NCI-H526 treated with DMSO at 0.1 percent for 48 hours (cell line): Measurements from ENCODE around the gene NPPC.
"Not testable (repeated sequence)": the region's sequence is repeated elsewhere in the genome, so short reads cannot be mapped to it uniquely, and the experiment has no call there.

Experiments used
- DNase-seq: peaks from one replicate; lab custom pipeline; 2025; lab: John Stamatoyannopoulos, UW

Gene NPPC

DNA sequence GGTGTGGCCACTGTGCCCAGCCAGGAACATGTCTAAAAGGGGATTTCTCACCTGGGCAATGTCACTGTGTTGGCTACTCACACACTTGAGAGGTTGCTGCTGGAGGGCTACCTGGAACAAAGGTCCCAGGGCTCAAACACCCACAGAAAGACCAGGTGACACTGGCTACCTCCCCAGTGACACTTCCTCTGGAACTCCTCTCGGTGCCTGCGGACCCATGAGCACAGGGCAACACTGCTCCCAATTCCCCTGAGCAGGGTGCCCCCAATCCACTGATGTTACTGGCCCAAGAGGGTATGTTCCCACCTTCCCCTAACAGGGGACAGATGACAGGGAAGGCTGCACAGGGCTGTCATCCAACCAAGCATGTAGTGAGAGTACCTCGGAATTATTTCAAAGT lies 5.8 kb downstream of the NPPC start:
- no peak for DNase-seq

DNA sequence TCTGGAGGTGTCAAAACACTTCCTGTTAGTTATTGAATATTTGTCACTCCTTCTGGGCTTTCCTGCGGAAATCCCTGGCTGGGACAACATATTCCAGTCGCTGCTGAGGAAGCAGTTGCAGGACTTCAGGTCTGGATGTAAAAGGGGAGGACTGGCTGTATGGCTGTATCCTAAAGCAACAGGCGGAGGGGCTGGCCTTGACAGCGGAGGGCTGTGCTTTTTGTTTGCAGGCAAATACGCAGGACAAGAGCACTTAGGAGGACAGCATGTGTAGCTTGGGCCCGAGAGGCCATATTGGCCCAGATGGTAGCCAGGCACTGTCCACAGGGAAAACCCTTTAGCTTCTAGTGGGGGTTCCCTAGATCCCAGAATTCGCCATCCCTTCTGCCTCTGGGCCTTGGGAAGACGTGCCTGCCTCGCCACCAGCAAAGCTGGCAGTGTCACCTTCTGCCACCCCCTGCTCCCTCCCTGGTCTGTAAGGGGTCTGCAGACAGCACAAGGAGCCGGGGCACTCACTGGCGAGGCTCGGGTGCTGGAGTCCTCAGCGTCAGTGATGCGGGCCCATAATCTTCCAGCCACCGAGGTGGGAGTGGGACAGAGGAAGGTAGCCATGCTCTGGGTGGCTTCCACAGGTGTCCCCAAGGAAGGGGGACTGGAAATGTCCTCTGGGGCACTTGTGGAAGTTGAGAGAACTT lies 6.7 kb downstream of the NPPC start:
- DNase-seq: no peak

DNA sequence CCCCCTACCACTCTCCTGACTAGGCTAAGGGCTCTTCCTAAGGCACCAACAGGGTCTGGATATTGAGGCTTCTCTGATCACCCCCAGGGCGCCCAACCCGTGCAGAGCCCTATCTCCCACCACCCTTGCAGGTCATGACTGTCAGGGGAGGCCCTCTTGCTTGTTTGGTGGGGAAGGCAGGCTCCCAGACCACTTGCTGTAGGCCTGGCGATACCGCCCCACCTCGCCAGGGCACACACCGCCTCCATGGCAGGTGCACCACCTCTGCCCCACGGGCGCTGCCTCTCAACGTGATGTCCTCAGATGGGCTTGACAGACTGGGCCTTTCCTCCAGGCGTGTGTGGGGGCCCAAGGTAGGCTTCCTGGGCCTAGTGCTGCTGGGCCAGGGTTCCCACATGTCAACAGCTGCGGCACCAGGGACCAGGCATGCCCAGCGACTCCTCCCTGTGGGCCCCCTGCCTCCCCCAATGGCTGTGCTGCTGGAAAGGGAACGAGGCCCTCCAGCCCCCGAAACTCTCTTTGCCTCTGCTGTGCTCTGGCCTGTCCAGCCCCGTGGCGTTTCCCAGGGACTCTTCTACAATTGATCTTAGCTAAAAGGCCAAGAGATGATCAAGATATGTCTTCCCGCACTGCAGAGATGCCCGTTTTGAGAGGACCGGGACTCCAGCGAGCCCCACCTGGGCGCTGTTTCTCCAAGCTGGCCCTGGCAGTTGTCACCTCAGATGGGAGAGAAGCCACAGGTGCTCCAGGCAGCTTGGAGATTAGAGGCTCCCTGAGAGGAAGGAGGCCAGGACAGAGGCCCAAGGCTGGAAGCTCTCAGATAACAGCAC lies 7.5 kb downstream of the NPPC start:
- DNase-seq: no peak

DNA sequence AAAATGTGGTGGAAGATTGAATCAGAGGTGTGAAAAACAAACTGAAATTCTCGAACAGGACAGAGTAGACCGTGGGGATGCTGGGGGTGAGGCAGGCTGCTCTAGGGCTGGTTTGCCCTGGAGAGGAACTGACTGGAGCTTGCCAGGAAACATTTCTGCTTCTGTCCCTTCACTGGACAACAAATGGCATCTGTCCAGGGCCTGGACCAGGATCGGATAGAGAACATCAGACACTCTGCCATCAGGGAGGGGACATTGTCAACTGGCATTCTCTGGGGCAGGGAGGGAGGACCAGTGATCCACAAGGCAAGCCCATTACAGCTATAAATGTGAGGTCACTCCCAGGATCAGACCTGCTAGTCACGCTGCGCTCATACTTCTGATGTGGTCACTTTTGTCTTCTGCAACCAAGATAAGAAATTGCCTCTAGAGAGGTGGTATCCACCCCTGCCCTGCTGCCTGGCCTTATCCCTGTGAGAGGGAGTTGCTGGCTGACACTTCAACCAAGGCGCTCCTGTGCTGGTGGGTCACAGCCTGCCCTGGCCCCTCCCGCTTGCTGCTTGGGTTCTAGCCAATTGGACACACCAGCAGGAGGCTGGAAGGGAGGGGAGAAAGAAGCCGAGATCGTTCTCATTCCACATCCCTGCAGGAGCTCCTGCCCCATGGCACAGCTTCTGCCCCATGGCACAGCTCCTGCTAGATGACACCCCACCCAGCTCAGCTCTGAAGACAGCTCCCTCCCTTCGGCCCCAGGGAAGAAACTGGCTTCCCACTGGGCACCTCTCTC lies 8.7 kb downstream of the NPPC start:
- no peak for DNase-seq

DNA sequence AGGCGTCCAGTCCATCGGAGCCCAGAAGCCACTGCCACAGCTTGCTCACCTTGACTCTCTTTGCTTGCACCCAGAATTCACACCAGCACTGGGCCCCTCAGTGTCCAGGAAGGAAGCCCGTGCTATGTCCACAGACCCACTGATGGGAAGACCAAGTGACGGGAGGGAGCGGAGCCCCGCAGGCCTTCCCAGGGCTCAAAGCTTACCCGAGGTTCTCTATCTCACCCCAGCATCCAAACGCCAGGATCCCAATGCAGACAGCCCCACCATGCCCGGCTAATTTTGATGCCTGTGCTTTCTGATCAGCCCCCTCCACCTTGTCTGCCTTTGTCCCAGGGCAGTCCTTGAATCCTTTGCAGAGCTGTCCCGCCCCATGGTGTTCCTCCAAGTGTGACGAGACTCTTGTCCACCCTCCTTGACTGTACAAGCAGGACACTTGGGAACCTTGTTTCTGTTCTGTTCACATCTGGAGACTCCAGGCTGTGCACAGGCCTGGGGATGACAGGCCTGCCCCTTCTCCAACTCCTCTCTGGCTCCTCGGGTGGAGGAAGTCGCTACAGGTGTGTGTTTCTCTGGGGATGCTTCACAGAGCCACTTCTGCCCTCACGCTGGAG lies 12.0 kb downstream of the NPPC start:
- no peak for DNase-seq

- no peak for DNase-seq
These were observed 14.8 kb downstream of the NPPC start for GRCh38 chr2:231911381-231911780.

DNA sequence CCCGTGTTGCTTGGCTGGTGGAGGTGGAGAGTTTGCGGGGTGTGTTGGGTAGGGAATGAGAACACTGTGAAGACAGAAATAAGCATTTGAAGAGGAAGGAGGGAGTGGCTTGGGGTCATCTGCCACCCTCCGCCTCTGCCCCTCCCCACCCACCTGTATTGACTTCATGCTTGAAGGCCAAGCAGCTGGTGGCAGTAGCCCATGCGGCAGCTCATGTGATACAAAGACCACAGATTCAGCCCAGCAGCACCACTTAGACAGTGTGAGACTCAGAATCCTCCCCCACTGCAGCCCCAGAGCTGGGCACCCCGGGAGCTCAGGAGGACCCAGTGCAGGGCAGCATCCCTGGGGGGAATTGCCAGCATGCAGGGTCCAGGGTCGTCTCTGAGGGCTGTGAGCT lies 15.4 kb downstream of the NPPC start:
- DNase-seq: no peak

DNA sequence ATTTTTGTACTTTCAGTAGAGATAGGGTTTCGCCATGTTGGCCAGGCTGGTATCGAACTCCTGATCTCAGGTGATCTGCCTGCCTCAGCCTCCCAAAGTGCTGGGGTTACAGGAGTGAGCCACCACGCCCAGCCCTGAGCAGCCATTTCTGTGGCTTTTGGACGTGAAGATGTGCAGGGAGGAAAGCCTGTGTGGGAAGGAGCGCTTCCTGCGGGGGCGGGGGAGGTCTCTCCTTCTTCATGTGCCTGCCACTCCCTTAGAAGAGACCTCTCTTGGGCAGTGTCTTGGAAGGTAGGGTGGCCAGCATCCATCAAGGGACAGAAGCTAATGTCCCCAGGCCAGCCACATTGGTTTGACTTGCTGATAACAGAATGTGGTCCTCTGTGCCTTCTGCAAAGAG lies 16.0 kb downstream of the NPPC start:
- DNase-seq: not testable (repeated sequence)

DNA sequence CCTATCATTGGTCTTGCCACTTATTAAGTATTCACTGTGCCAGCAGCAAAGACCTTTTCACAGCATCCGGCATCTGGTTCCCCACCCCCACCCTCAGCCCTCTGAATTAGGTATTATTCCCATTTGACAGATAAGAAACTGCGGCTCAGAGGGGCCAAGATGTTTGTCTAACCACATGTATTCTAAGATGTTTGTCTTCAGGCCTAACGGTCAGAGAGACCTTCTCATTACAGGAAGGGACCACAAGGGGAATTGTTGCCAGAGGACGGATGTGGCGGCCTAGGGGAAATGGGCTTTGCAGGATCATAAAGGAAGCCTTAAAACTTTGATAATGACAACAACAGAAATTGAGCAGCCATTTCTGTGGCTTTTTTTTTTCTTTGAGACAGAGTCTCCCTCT lies 16.6 kb downstream of the NPPC start:
- no peak for DNase-seq

- no peak for DNase-seq
These were observed 17.6 kb downstream of the NPPC start for GRCh38 chr2:231908584-231908983.

- no peak for DNase-seq
These were observed 18.4 kb downstream of the NPPC start for GRCh38 chr2:231907765-231908164.

DNA sequence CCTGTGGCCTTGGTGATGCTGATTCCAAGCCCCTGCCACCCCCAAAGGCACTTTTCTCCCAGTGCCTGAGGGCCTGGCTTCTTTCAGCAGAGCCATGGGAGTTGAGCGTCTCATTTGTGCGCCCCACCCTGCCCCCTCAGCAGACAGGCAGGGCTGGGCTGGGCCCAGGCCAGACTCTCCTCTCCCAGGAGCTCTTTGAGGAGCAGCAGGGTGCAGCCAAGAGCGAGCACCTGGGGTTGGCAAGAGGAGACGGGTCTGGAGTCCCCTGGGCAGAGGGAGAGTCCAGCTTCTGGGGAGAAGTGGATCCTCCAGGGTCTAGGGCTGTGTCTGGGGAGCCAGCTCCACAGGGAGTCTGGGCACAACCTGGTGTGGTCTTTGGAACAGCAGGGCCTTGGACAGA lies 21.2 kb downstream of the NPPC start:
- no peak for DNase-seq

GRCh38 chr2:231904161-231904611 lies 22.0 kb downstream of the NPPC start:
- no peak for DNase-seq

DNA sequence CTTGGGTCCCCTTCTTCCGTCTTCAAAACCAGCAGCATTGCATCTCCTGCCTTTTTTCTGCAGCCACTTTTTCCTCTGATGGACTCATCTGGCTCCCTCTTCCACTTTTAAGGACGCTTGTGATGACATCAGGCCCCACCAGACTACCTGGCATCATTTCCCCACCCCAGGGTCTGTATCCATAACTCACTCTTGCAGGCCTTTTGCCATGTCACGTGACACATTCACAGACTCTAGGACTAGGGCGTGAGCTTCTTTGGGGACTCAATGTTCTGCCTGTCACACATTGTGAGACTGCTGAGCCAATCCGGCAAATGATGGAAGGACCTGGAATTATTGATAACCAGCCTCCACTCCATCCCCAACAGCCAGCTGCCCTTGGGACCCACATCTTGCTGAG lies 23.6 kb downstream of the NPPC start:
- DNase-seq: no peak

DNA sequence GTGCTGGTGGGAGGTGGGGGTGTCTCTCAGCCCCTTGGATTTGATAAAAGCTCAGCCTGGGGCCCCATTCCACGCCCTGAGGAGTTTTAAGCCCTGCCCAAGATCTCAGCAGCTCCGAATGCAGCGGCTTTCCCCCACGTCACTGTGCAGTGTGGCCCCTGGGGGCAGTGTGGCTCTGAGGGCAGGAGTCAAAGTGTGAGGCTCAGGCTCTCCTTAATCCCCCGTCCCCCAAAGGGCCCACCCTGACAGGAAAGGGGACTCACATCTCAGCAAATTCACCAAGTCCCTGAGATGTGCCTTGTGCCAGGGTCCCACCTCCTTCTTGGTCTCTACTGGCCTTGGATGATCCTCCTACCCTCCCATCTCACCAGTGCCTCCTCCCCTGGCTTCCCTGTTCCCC lies 25.2 kb downstream of the NPPC start:
- DNase-seq: no peak

DNA sequence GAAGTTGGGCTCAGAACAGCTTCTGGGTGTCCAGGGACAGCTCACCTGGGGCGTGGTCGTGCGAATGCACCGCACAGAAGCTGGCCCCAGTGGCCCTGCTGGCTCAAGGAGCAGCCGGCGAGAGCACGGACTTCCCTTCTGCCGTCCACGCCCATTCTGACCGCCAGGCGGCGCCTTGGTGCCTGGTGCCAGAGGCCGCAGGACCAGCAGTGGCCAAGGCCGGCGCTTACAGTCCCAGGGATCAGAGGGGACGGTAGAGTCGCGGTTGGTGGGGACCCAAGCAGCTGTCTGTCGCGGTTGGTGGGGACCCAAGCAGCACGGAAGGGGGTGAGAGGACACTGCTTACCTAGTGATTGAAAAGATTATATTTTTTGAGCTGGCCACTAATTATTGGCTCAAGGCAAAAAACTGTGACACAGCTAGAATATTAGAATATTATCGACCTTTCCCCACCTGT lies 25.7 kb downstream of the NPPC start:
- DNase-seq: peak; percentile 39

GRCh38 chr2:231894566-231895380 lies 31.4 kb downstream of the NPPC start:
- no peak for DNase-seq

GRCh38 chr2:231891514-231891905 lies 34.7 kb downstream of the NPPC start:
- DNase-seq: no peak

DNA sequence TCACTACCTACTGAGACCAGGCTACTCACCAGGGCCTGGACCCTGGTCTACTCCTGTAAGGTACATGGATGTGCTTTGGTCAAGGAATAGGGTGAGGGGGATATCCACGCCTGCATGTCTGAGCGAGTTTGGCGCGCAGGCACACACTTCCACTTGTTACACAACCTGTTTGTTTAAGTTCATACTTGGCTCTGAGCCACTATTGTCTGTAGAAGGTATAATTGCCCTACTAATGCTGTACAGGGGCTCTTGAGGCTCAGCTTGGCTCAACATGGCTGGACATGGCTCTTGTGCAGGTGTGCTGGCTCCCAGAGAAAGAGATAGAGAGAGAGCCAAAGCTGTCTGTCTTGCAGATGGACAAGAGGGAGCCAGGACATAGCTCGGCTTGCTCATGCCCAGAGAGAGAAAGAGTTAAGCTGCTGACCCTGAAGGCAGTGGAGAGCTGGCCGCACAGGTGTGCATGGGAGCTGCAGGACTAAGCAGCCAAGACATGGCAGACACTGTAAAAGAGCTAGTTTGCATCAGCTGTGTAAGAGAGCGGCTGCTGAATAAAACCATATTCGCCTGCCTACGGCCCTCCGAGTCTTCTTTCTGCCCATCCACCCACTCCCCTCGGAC lies 35.2 kb downstream of the NPPC start:
- no peak for DNase-seq

DNA sequence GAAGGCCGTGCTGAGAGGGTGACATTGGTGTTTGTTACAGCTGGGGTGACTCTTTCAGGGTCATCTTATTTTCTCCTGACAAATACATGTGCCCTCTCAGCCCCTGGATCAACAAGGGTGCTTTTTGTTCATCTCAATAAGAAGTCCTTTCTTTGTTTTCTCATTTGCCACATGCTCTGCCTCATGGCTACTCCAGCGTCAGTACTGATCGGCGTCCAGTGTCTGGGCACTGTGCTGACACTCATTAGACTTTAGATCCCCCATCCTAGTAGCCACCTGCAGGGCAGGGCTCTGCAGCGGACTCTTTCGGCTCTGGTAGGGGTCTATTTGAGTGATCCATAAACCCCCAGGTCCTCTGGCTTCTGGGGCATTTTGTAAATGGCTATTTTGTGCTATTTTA lies 38.4 kb downstream of the NPPC start:
- no peak for DNase-seq
